ENCODE data around the gene GIPC1.
A peak's percentile ranks its signal among the peaks of the same experiment; 100 is the strongest.

GIPC1 gene

DNA sequence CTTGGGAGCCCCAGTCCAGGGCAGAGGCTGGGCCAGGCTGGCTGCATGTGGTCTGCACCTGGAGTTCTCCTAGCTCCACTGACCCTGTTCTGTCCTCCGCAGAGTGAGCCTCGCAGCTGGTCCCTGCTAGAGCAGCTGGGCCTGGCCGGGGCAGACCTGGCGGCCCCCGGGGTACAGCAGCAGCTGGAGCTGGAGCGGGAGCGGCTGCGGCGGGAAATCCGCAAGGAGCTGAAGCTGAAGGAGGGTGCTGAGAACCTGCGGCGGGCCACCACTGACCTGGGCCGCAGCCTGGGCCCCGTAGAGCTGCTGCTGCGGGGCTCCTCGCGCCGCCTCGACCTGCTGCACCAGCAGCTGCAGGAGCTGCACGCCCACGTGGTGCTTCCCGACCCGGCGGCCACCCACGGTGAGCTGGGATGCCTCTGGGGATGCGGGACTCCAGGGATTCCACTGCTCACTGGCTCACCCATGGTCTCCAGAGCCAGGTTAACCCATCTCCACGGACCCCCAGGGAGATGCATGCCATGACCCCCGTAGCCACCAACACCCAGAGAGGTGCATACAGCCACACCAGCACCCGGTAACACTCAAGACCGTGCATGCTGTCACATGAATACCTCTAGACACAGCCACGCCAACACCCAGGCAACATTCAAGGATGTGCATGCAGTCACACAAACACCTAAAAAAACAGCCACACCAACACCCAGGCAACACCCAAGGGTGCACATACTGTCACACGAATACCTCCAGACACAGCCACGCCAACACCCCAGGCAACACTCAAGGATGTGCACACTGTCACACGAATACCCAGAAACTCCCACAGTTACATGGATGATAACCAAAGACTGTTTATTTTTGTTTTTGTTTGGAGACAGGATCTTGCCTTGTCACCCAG is 54.6 kb downstream of the GIPC1 start:
- no peak overlapping the region for H3K4me3 ChIP-seq (replicated peaks in 1 of 2; ENCODE audit: low read depth in 2 of 2, low read length in 2 of 2)
- no peak for DNase-seq (ENCODE audit: low read depth in 2 of 2)
- TF ChIP-seq CTCF (IDR thresholded peaks at IDR 0.05; ENCODE audit: low read depth, low read length), result no peak

DNA sequence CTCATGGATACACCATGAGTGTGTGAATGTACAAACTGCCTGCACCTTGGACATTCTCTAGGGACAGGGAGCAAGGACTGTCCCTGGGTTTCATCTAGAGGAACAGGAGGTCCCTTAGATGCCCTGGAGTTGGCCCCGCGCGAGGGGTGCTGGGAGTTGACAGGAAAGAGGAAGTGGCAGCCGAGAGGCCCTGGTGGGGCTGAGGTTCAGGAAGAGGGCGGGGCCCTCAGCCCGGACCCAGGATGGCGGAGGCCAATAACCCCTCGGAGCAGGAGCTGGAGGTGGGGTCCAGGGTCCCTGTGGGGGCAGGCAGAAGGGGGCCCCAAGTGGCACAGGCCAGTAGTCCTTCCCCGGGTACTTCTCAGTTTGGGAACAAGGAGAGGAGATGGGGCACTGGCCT is 55.9 kb downstream of the GIPC1 start:
- peak; percentile 10 to 23 for DNase-seq (ENCODE audit: low read depth in 2 of 2)
- no peak for TF ChIP-seq CTCF (IDR thresholded peaks at IDR 0.05; ENCODE audit: low read depth, low read length)
- H3K4me3 ChIP-seq (replicated peaks in 1 of 2; ENCODE audit: low read depth in 2 of 2, low read length in 2 of 2), result no peak overlapping the region

DNA sequence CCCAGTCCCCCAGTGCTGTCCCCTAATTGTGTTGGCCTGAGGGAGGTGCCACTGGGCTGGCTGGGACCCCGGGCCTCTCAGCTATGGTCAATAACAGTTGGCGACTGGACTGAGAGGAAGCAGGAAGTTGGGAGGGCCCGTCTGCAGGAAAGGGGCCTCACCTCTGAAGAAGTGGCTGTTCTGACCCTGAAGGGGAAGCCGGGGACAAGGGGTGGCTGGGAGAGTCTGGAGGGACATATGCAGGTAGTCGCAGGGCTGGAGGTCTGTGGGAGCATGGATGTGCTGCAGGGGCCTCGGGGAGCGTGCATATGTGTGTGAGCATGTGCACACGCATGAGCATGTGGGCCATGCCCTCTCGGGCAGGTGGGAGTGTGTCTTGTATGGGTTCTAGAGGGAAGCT is 56.9 kb downstream of the GIPC1 start:
- H3K4me3 ChIP-seq (replicated peaks in 1 of 2; ENCODE audit: low read depth in 2 of 2, low read length in 2 of 2), result no peak overlapping the region
- no peak for TF ChIP-seq CTCF (IDR thresholded peaks at IDR 0.05; ENCODE audit: low read depth, low read length)
- no peak for DNase-seq (ENCODE audit: low read depth in 2 of 2)

GRCh38 chr19:14437578-14438140 is 58.3 kb downstream of the GIPC1 start:
- peak in 1 of 2 donors; percentile 50 for DNase-seq (ENCODE audit: low read depth in 2 of 2)
- no peak overlapping the region for H3K4me3 ChIP-seq (replicated peaks in 1 of 2; ENCODE audit: low read depth in 2 of 2, low read length in 2 of 2)
- no peak for TF ChIP-seq CTCF (IDR thresholded peaks at IDR 0.05; ENCODE audit: low read depth, low read length)

DNA sequence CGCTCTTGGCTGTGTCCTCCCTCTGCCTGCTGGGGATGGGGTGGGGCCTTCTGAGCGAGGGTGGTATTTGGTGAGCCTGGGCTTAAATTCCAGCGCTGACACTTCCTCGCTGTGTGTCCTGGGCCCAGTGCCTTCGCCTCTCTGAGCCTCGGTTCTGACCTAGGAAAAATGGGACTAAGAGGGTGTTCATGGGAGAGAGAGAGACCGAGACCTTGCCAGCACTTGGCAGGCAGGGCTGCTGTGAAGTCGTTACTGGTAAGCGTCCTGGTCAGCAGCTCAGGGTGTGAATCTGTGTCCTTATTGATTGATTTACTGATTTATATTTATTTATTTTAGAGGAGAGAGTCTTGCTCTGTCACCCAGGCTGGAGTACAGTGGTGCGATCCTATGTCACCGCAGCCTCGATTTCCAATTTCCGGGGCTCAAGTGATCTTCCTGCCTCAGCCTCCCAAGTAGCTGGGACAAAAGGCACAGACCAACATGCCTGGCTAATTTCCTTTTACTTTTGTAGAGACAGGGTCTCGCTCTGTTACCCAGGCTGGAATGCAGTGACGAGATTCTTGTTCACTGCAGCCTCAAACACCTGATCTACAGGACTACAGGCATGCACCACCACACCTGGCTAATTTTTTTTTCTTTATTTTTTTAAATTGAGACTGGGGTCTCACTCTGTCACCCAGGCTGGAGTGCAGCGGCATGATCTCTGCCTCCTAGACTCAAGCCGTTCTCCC is 60.4 kb downstream of the GIPC1 start:
- no peak for DNase-seq (ENCODE audit: low read depth in 2 of 2)
- no peak for TF ChIP-seq CTCF (IDR thresholded peaks at IDR 0.05; ENCODE audit: low read depth, low read length)
- H3K4me3 ChIP-seq (replicated peaks in 1 of 2; ENCODE audit: low read depth in 2 of 2, low read length in 2 of 2), result peak overlapping the region in 1 of 2 donors; percentile 76

DNA sequence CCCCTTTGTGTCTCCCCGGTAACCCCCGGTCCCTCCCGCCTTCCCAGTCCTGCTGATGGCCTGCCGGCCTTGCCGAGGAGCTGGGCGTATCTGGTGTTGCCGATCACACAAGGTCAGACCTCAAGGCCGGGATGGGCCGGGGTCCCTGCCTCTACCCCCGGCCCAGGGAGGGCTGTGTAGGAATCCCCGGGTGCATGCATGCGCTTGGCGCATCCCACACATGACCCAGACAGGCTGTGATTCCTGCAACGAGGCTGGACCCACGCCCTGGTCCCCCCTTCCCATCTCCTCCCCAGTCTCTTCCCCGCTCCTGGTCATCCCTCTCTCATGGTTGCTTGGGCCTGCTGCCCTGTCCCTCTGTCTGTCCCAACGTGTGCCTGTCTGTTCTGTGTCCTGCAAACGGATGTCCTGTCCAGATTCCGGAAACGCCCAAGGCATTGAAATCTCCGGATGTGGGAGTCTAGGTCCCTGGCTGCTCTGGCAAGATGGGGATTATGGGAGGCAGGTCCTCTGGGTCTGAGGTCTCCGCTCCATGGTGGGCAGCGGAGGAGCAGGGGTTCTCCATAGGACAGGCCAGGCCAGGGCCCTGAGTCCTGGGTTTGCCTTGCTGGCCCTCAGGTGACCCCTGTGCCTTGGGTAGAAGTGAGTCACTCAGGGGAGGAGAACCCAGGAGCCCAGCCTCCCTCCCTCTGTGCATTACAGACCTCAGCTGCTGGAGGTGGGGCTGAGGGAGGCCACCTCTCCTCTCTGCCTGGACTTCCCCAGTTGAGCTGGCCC is 61.2 kb downstream of the GIPC1 start:
- DNase-seq (ENCODE audit: low read depth in 2 of 2), result peak; percentile 83 to 92
- H3K4me3 ChIP-seq (replicated peaks in 1 of 2; ENCODE audit: low read depth in 2 of 2, low read length in 2 of 2), result peak overlapping the region; percentile 76 to 80
- TF ChIP-seq CTCF (IDR thresholded peaks at IDR 0.05; ENCODE audit: low read depth, low read length), result no peak

Measured in cardiac fibroblast (primary cell).